HepG2 (cell line): Measurements from ENCODE around the gene MIDN. TPM values are rescaled to one million over a fixed set of nuclear protein-coding genes. Genes with fewer than 3 reads are reported as not detected.

Experiments
- GPBP1L1 ChIP-seq: sonication (generic); formaldehyde crosslinking; IDR thresholded peaks from 2 replicates; pipeline ENCODE4 v1.5.0; 2020; ENCODE audit warnings: mild to moderate bottlenecking, missing genetic modification reagents
- MTA3 ChIP-seq: sonication (generic); formaldehyde crosslinking; IDR thresholded peaks from 2 replicates; pipeline ENCODE4 v1.4.0; 2020; ENCODE audit warnings: missing genetic modification reagents
- MXI1 ChIP-seq: IDR thresholded peaks from 3 replicates; pipeline ENCODE4 v1.6.1; 2012; ENCODE audit warnings: low read depth, low read length, inconsistent platforms, borderline replicate concordance
- SKIL ChIP-seq: sonication (generic); formaldehyde crosslinking; IDR thresholded peaks from 2 replicates; pipeline ENCODE4 v1.8.0; 2022; ENCODE audit warnings: missing genetic modification reagents, mild to moderate bottlenecking, moderate library complexity, borderline replicate concordance
- STAT6 ChIP-seq: sonication (generic); formaldehyde crosslinking; IDR thresholded peaks from 2 replicates; pipeline ENCODE4 v1.4.0; 2020; ENCODE audit warnings: missing genetic modification reagents, mild to moderate bottlenecking, borderline replicate concordance
- XBP1 ChIP-seq: sonication (generic); formaldehyde crosslinking; IDR thresholded peaks from 2 replicates; pipeline ENCODE4 v1.5.0; 2020; ENCODE audit warnings: missing genetic modification reagents
- ZNF142 ChIP-seq: sonication (generic); formaldehyde crosslinking; IDR thresholded peaks from 2 replicates; pipeline ENCODE4 v1.4.0; 2020; ENCODE audit warnings: missing genetic modification reagents
- ZNF549 ChIP-seq: sonication (generic); formaldehyde crosslinking; IDR thresholded peaks from 2 replicates; pipeline ENCODE4 v1.5.0; 2020; ENCODE audit warnings: missing genetic modification reagents
- ZNF687 ChIP-seq: sonication (generic); formaldehyde crosslinking; IDR thresholded peaks from 2 replicates; pipeline ENCODE4 v1.5.1; 2020; ENCODE audit warnings: mild to moderate bottlenecking, missing genetic modification reagents, moderate library complexity
- polyA plus RNA-seq, 8 experiments: library from polyadenylated mRNA; depleted of rRNA in 3 of 8; stranded (reverse) in 7 of 8; unstranded in 1 of 8; fragments of >200 nt; fragmentation: Illumina TruSeq in 4 of 8; extraction: Trizol in 4 of 8; gene quantifications; 2 replicates each; pipeline versions ENCODE4 v1.2.1 to v1.2.3, GENCODE V29; 2011 to 2016; ENCODE audit warnings: low read depth in 4 of 8, missing spikeins in 1 of 8, mixed read lengths in 1 of 8; ENCODE audit not compliant: insufficient read depth in 1 of 8
- total RNA-seq, 5 experiments: library from RNA; depleted of rRNA; stranded (reverse); fragments of >200 nt; fragmentation: Illumina TruSeq; extraction: Trizol; gene quantifications; 2 replicates each; pipeline ENCODE4 v1.2.3, GENCODE V29; 2016; ENCODE audit warnings: low read depth in 1 of 5

MIDN gene
- total and polyA plus RNA-seq, 2 of the 13 experiments (the other 11 are each of a cell fraction or from before 2014, with no cell fraction given) = 8.4 to 18.0 TPM

GRCh38 chr19:1290703-1291651 is 42.6 kb downstream of the MIDN start (continued):
- TF ChIP-seq ZNF687 (CRISPR knock-in tag) = peak; percentile 94
- TF ChIP-seq MXI1 = peak; percentile 55; the same call in 1 of the 3 replicates
- TF ChIP-seq ZNF142 (CRISPR knock-in tag) = 0 out of 2 replicates have a peak, but pooled peaks have one; percentile 76
- no peak for TF ChIP-seq XBP1 (CRISPR knock-in tag)
- TF ChIP-seq ZNF549 (CRISPR knock-in tag) = no peak
- TF ChIP-seq SKIL (CRISPR knock-in tag) = peak; percentile 93
- no peak; the same call in 1 of the 2 replicates for TF ChIP-seq STAT6
- TF ChIP-seq MTA3 (CRISPR knock-in tag) = no peak
- no peak for TF ChIP-seq GPBP1L1 (CRISPR knock-in tag)
